IMR-90 (cell line): ENCODE measurements around the gene EMID1. TPM values are rescaled to one million over a fixed set of nuclear protein-coding genes. Genes with fewer than 3 reads are reported as not detected.

Experiments used
- ATAC-seq: fragments of 200-7000 bp; cut with Tn5 transposase; 2 replicates; pipeline ENCODE4 v1.9.1; 2020; ENCODE audit warnings: low read depth, mild to moderate bottlenecking, moderate library complexity
- BruUV-seq: library from RNA; stranded (reverse); fragments of 400-500 nt; replicated peaks from 2 replicates; lab custom pipeline; 2021; lab: Mats Ljungman, UMichigan
- CTCF ChIA-PET: fragments of 300-600 bp; formaldehyde crosslinking; extraction: SDS; loops from one replicate; lab custom pipeline; 2021; ENCODE audit warnings: antibody characterized with exemption; lab: Yijun Ruan, JAX
- POLR2A ChIA-PET: fragments of 300-600 bp; sonication (Branson Sonifier 250); formaldehyde crosslinking; loops from one replicate; lab custom pipeline; 2022; ENCODE audit warnings: antibody characterized with exemption; ENCODE audit not compliant: unreplicated experiment; lab: Charles Lee
- DNase-seq: peaks from one replicate; pipeline ENCODE4 v3.0.0; 2013
- H2AFZ ChIP-seq: replicated peaks from 2 replicates; pipeline ENCODE3; 2013; ENCODE audit warnings: low read length, mild to moderate bottlenecking; ENCODE audit not compliant: poor library complexity
- H2AK5ac ChIP-seq: 2 replicates; pipeline ENCODE4 v1.6.1; 2013; ENCODE audit warnings: low read depth, low read length, inconsistent platforms
- H2AK9ac ChIP-seq: replicated peaks from 2 replicates; pipeline ENCODE3; 2013; ENCODE audit warnings: mild to moderate bottlenecking, low read depth, low read length, moderate library complexity; ENCODE audit not compliant: poor library complexity
- H2BK120ac ChIP-seq: 2 replicates; pipeline ENCODE4 v1.6.1; 2013; ENCODE audit warnings: low read depth, low read length, inconsistent platforms
- H2BK15ac ChIP-seq: 3 replicates; pipeline ENCODE4 v1.6.1; 2013; ENCODE audit warnings: low read depth, low read length, inconsistent platforms
- H2BK20ac ChIP-seq: 2 replicates; pipeline ENCODE4 v1.6.1; 2013; ENCODE audit warnings: low read depth, mild to moderate bottlenecking, inconsistent platforms, low read length, moderate library complexity
- H2BK5ac ChIP-seq: 2 replicates; pipeline ENCODE4 v1.6.1; 2013; ENCODE audit warnings: mild to moderate bottlenecking, low read depth, low read length, inconsistent platforms; ENCODE audit not compliant: poor library complexity, severe bottlenecking
- H3K14ac ChIP-seq: replicated peaks from 2 replicates; pipeline ENCODE4 v1.6.1; 2013; ENCODE audit warnings: low read depth, low read length, inconsistent platforms
- H3K18ac ChIP-seq: 2 replicates; pipeline ENCODE4 v1.6.1; 2013; ENCODE audit warnings: low read depth, low read length, control low read depth
- H3K23ac ChIP-seq: 2 replicates; pipeline ENCODE4 v1.6.1; 2013; ENCODE audit warnings: low read depth, low read length, inconsistent platforms
- H3K27ac ChIP-seq: 2 replicates; pipeline ENCODE4 v1.5.1; 2013; ENCODE audit warnings: mild to moderate bottlenecking, control low read depth, low read length; ENCODE audit not compliant: insufficient read depth
- H3K27me3 ChIP-seq: 2 replicates; pipeline ENCODE4 v1.6.1; 2013; ENCODE audit warnings: low read length; ENCODE audit not compliant: control insufficient read depth, insufficient read depth
- H3K36me3 ChIP-seq: 2 replicates; pipeline ENCODE4 v1.6.1; 2013; ENCODE audit warnings: low read length, mixed read lengths; ENCODE audit not compliant: control insufficient read depth, insufficient read depth
- H3K4ac ChIP-seq: 2 replicates; pipeline ENCODE4 v1.6.1; 2013; ENCODE audit warnings: low read depth, low read length, inconsistent platforms
- H3K4me1 ChIP-seq: 2 replicates; pipeline ENCODE4 v1.6.1; 2013; ENCODE audit warnings: low read length, mixed read lengths; ENCODE audit not compliant: control insufficient read depth, insufficient read depth
- H3K4me2 ChIP-seq: 2 replicates; pipeline ENCODE4 v1.6.1; 2013; ENCODE audit warnings: low read depth, mild to moderate bottlenecking, control low read depth, low read length, moderate library complexity
- H3K4me3 ChIP-seq: 2 replicates; pipeline ENCODE4 v1.5.1; 2013; ENCODE audit warnings: low read depth, mild to moderate bottlenecking, control low read depth, low read length, moderate library complexity; ENCODE audit not compliant: insufficient read depth
- H3K56ac ChIP-seq: 2 replicates; pipeline ENCODE4 v1.6.1; 2013; ENCODE audit warnings: low read length, inconsistent platforms; ENCODE audit not compliant: insufficient read depth; ENCODE audit errors: extremely low read depth
- H3K79me1 ChIP-seq, 2 experiments: 2 replicates each; pipeline ENCODE4 v1.6.1; 2013; ENCODE audit warnings: low read length in 2 of 2, inconsistent platforms in 1 of 2, low read depth in 1 of 2
- H3K9ac ChIP-seq: 2 replicates; pipeline ENCODE4 v1.6.1; 2013; ENCODE audit warnings: low read depth, low read length, control low read depth
- H3K9me1 ChIP-seq: 2 replicates; pipeline ENCODE4 v1.6.1; 2013; ENCODE audit warnings: low read length, inconsistent platforms; ENCODE audit not compliant: insufficient read depth
- H3K9me3 ChIP-seq: 2 replicates; pipeline ENCODE4 v1.6.1; 2013; ENCODE audit warnings: low read length; ENCODE audit not compliant: control insufficient read depth, insufficient read depth
- H4K20me1 ChIP-seq: 2 replicates; pipeline ENCODE4 v1.6.1; 2013; ENCODE audit warnings: low read length, inconsistent platforms; ENCODE audit not compliant: insufficient read depth
- H4K5ac ChIP-seq: 2 replicates; pipeline ENCODE4 v1.6.1; 2013; ENCODE audit warnings: mild to moderate bottlenecking, low read depth, low read length, control low read depth
- H4K8ac ChIP-seq, 2 experiments: 2 replicates each; pipeline ENCODE4 v1.6.1; 2013; ENCODE audit warnings: low read depth in 2 of 2, low read length in 2 of 2, control low read depth in 1 of 2, inconsistent platforms in 1 of 2
- H4K91ac ChIP-seq: 2 replicates; pipeline ENCODE4 v1.6.1; 2013; ENCODE audit warnings: low read depth, low read length, inconsistent platforms; ENCODE audit not compliant: insufficient read depth
- CTCF ChIP-seq: conservative IDR thresholded peaks from 2 replicates; pipeline ENCODE4 v1.5.1; 2012; ENCODE audit warnings: mild to moderate bottlenecking, low read depth, low read length, improper control_type of control experiment
- MAZ ChIP-seq: IDR thresholded peaks from 2 replicates; pipeline ENCODE4 v1.6.1; 2012; ENCODE audit warnings: low read depth, mild to moderate bottlenecking, low read length, improper control_type of control experiment, moderate library complexity, borderline replicate concordance
- NFE2L2 ChIP-seq: fragments of 150-350 bp; IDR thresholded peaks from 2 replicates; pipeline ENCODE4 v1.6.1; 2016; ENCODE audit warnings: low read depth, mild to moderate bottlenecking, low read length
- POLR2A ChIP-seq: IDR thresholded peaks from 2 replicates; pipeline ENCODE4 v1.6.1; 2012; ENCODE audit warnings: mild to moderate bottlenecking, low read depth, low read length
- RFX5 ChIP-seq: IDR thresholded peaks from 2 replicates; pipeline ENCODE4 v1.8.0; 2012; ENCODE audit warnings: low read depth, mild to moderate bottlenecking, low read length, moderate library complexity
- WGBS, 2 experiments: methylation state at CpG; one replicate each; pipeline versions ENCODE4 v1.1.5 to v1.1.7; 2013; ENCODE audit warnings: missing lambda C conversion rate in 2 of 2; ENCODE audit not compliant: insufficient read length in 1 of 2; ENCODE audit errors: extremely low coverage in 2 of 2; 5-methylcytosine and 5-hydroxymethylcytosine counted together
- dilution Hi-C: fragments of 300-500 bp; cut with HindIII; formaldehyde crosslinking; loops from one replicate; pipeline ENCODE4 v1.14.3; 2018; ENCODE audit warnings: low sequenced_read_pairs; ENCODE audit not compliant: unreplicated experiment
- in situ Hi-C: fragments of 300-500 bp; cut with MboI; formaldehyde crosslinking; loops from 3 replicates; pipeline ENCODE4 v1.14.3; 2019; ENCODE audit warnings: low sequenced_read_pairs, inconsistent platforms, mixed read lengths
- intact Hi-C: fragments of 100-400 bp; cut with micrococcal nuclease; formaldehyde crosslinking; loops from 2 replicates; pipeline ENCODE4 v1.10.0; 2022
- polyA plus RNA-seq, 3 experiments: library from polyadenylated mRNA; depleted of rRNA; stranded (reverse); fragments of >200 nt; gene quantifications; 2 replicates each; pipeline ENCODE4 v1.2.3, GENCODE V29; 2012; ENCODE audit warnings: low replicate concordance in 1 of 3
- total RNA-seq: library from RNA; depleted of rRNA; stranded (reverse); fragments of >200 nt; gene quantifications from 2 replicates; pipeline ENCODE4 v1.2.3, GENCODE V29; 2012

EMID1 gene
- total and polyA plus RNA-seq, 2 of the 4 experiments (the other 2 are of a cell fraction): 0.54 to 1.3 TPM

GRCh38 chr22:29251265-29251664, 45.6 kb downstream of the EMID1 start:
- Histone ChIP-seq H3K14ac (no peak overlapping the region), H3K18ac (no peak overlapping the region), H3K36me3 (no peaks in the 10 kb centered on the region), H2BK20ac (no peak overlapping the region), H2BK120ac (no peak overlapping the region), H2AFZ (no peak overlapping the region), H3K4me3 (no peak overlapping the region), H3K9ac (no peak overlapping the region), H3K56ac (no peak overlapping the region), H4K8ac (no peak overlapping the region), H4K91ac (no peak overlapping the region), H3K4me1 (no peaks in the 10 kb centered on the region), H4K5ac (no peak overlapping the region), H4K20me1 (no peaks in the 10 kb centered on the region), H2BK15ac (no peak overlapping the region), H3K27me3 (no peaks in the 10 kb centered on the region; the same call in 1 of the 2 replicates), H3K4me2 (no peak overlapping the region), H3K79me1 (no peaks in the 10 kb centered on the region), H3K9me3 (no peaks in the 10 kb centered on the region), H3K4ac (no peak overlapping the region), H2BK5ac (no peak overlapping the region), H3K27ac (no peak overlapping the region), H2AK5ac (no peak overlapping the region), H3K9me1 (no peaks in the 10 kb centered on the region), H3K23ac (no peak overlapping the region), H2AK9ac (no peak overlapping the region)
- in situ Hi-C loops: no loop called here
- intact Hi-C loops: no loop called here
- ATAC-seq: no peak
- no peak for DNase-seq
- TF ChIP-seq RFX5: no peak
- TF ChIP-seq POLR2A: no peak
- no peak for TF ChIP-seq NFE2L2
- TF ChIP-seq MAZ: no peak
- TF ChIP-seq CTCF: no peak
- dilution Hi-C loops: no loop called here
- no TSS peak for BruUV-seq
- ChIA-PET CTCF (interaction anchor here (0.6 kb wide), 1 partner anchor 15 kb away, joined by 3 read pairs; no protein-coding TSS in a partner anchor), POLR2A (no interaction called here)
- 87% methylated on average over 3 of the region's 5 CpGs; no CpG with 5 or more reads in 1 of the 2 experiments for WGBS, 2 experiments
